SJSA1 (cell line): ENCODE measurements around the gene UBE2V1. TPM values are rescaled to one million over a fixed set of nuclear protein-coding genes. Genes with fewer than 3 reads are reported as not detected.

ENCODE experiments used
- DNase-seq, 2 experiments: peaks; one replicate each; pipeline ENCODE4 v3.0.0-alpha.2; 2015 to 2020; ENCODE audit warnings: low spot score in 2 of 2, low read depth in 1 of 2
- H3K27ac ChIP-seq: fragments of 250-450 bp; sonication (Bioruptor Pico); 2 replicates; pipeline ENCODE4 v1.5.1; 2020; ENCODE audit warnings: mild to moderate bottlenecking, moderate library complexity
- H3K27me3 ChIP-seq: fragments of 250-450 bp; sonication (Bioruptor Pico); replicated peaks from 2 replicates; pipeline ENCODE4 v1.5.1; 2020; ENCODE audit warnings: mild to moderate bottlenecking, moderate library complexity
- H3K36me3 ChIP-seq: fragments of 250-450 bp; sonication (Bioruptor Pico); 2 replicates; pipeline ENCODE4 v1.5.1; 2020; ENCODE audit warnings: mild to moderate bottlenecking
- H3K4me1 ChIP-seq: fragments of 250-450 bp; sonication (Bioruptor Pico); replicated peaks from 2 replicates; pipeline ENCODE4 v1.6.1; 2021; ENCODE audit warnings: mild to moderate bottlenecking
- H3K4me3 ChIP-seq: fragments of 250-450 bp; sonication (Bioruptor Pico); 2 replicates; pipeline ENCODE4 v1.5.1; 2020; ENCODE audit warnings: mild to moderate bottlenecking
- H3K9me3 ChIP-seq: fragments of 250-450 bp; sonication (Bioruptor Pico); replicated peaks from 2 replicates; pipeline ENCODE4 v1.5.1; 2020; ENCODE audit warnings: mild to moderate bottlenecking
- total RNA-seq: library from RNA; depleted of rRNA; stranded (reverse); fragments of >200 nt; shearing (Covaris generic); gene quantifications from 2 replicates; pipeline ENCODE4 v1.2.3, GENCODE V29; 2014; rRNA removed

The UBE2V1 gene
- total RNA-seq, 1 experiment from 2014 or later = 51.1 TPM

GRCh38 chr20:50040432-50041245 lies 72.3 kb downstream of the UBE2V1 start:
- no peaks in the 10 kb centered on the region for H3K9me3 ChIP-seq
- H3K4me1 ChIP-seq = peaks cover 15% of the 10 kb centered on the region
- H3K4me3 ChIP-seq = no peak overlapping the region
- no peak for DNase-seq
- H3K27me3 ChIP-seq = no peaks in the 10 kb centered on the region
- no peaks in the 10 kb centered on the region for H3K36me3 ChIP-seq
- H3K27ac ChIP-seq = no peak overlapping the region

GRCh38 chr20:50039706-50040431 lies 73.1 kb downstream of the UBE2V1 start:
- H3K4me3 ChIP-seq = no peak overlapping the region
- H3K4me1 ChIP-seq = peaks cover 16% of the 10 kb centered on the region
- no peaks in the 10 kb centered on the region for H3K36me3 ChIP-seq
- no peak for DNase-seq
- H3K27ac ChIP-seq = no peak overlapping the region
- H3K27me3 ChIP-seq = no peaks in the 10 kb centered on the region
- H3K9me3 ChIP-seq = no peaks in the 10 kb centered on the region

DNA sequence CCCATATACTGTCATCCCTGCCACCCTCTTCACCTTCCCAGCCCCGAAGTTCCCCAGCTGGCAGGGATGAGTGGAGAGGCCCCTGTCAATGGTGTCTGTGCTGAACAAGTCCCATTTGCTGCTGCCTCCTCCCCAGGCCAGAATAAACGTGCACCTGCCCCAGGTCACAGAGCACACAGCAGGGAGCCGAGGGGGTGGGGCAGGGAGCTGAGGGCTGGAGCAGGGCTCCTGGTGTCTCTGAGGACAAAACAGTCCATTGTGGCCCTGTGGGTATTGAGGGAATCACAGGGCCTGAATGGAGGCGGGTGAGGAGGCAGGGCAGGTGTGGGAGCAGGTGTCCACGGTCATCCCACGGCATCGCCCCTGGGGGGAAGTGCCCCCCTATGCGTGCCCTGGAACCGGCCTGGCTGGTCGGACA lies 74.4 kb downstream of the UBE2V1 start:
- DNase-seq = no peak
- Histone ChIP-seq H3K27ac (no peak overlapping the region), H3K27me3 (no peaks in the 10 kb centered on the region), H3K9me3 (no peaks in the 10 kb centered on the region), H3K4me1 (peaks cover 17% of the 10 kb centered on the region), H3K36me3 (no peaks in the 10 kb centered on the region), H3K4me3 (no peak overlapping the region)

DNA sequence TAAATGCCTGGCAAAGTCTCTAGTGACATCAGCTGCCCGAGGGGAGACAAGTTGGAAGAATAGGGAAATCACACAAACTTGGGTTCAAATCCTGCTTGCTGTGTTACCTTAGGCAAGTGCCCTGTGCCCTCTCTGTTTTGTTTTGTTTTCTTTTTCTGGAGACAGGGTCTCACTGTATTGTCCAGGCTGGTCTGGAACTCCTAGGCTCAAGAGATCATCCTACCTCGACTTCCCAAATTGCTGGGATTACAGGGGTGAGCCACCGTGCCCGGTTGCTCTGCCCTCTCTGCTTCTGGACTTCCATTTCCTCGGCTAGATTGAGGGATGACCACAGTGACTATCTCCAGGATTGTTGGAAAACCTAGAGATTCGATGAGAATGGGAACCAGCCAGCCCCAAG lies 74.8 kb downstream of the UBE2V1 start:
- Histone ChIP-seq H3K27me3 (no peaks in the 10 kb centered on the region), H3K4me3 (no peak overlapping the region), H3K4me1 (peaks cover 22% of the 10 kb centered on the region), H3K36me3 (no peaks in the 10 kb centered on the region), H3K27ac (no peak overlapping the region), H3K9me3 (no peaks in the 10 kb centered on the region)
- no peak for DNase-seq

- H3K27ac ChIP-seq = no peak overlapping the region
- no peak for DNase-seq
- no peaks in the 10 kb centered on the region for H3K9me3 ChIP-seq
- H3K36me3 ChIP-seq = no peaks in the 10 kb centered on the region
- H3K4me1 ChIP-seq = peaks cover 26% of the 10 kb centered on the region
- no peak overlapping the region for H3K4me3 ChIP-seq
- H3K27me3 ChIP-seq = no peaks in the 10 kb centered on the region
Observed at GRCh38 chr20:50037575-50037974, 75.4 kb downstream of the UBE2V1 start.

DNA sequence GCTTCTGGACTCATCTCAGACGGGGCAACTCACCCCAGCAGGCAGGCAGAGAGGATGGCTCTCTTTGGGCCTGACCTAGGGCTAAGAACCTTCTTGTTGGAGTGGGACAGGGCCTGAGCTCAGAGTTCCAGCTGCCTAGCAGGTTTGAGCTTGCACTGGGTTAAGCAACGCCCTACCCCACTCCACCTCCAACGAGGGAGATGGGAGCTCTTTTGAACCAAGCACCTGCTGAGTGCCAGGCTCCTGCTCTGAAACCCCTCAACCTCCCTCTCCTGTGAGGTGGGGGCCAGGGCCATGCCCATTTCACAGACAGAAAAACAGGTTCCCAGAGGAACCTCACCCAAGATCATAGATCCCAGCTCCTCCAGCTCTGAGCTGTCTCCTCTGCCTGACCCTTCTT lies 75.8 kb downstream of the UBE2V1 start:
- DNase-seq = no peak
- H3K27me3 ChIP-seq = no peaks in the 10 kb centered on the region
- H3K36me3 ChIP-seq = no peaks in the 10 kb centered on the region
- no peak overlapping the region for H3K4me3 ChIP-seq
- H3K4me1 ChIP-seq = peaks cover 26% of the 10 kb centered on the region
- no peak overlapping the region for H3K27ac ChIP-seq
- no peaks in the 10 kb centered on the region for H3K9me3 ChIP-seq

GRCh38 chr20:50036703-50037102 lies 76.2 kb downstream of the UBE2V1 start:
- no peaks in the 10 kb centered on the region for H3K36me3 ChIP-seq
- no peak for DNase-seq
- no peaks in the 10 kb centered on the region for H3K27me3 ChIP-seq
- H3K4me1 ChIP-seq = peaks cover 26% of the 10 kb centered on the region
- no peak overlapping the region for H3K27ac ChIP-seq
- no peaks in the 10 kb centered on the region for H3K9me3 ChIP-seq
- no peak overlapping the region for H3K4me3 ChIP-seq

- Histone ChIP-seq H3K9me3 (0 out of 2 replicates have a peak, but pooled peaks cover 2% of the 10 kb centered on the region), H3K27ac (peak overlapping the region; percentile 49), H3K27me3 (no peaks in the 10 kb centered on the region), H3K4me1 (peaks cover 41% of the 10 kb centered on the region), H3K36me3 (no peaks in the 10 kb centered on the region), H3K4me3 (no peak overlapping the region)
- no peak for DNase-seq
Observed at GRCh38 chr20:50034567-50035180, 78.3 kb downstream of the UBE2V1 start.

DNA sequence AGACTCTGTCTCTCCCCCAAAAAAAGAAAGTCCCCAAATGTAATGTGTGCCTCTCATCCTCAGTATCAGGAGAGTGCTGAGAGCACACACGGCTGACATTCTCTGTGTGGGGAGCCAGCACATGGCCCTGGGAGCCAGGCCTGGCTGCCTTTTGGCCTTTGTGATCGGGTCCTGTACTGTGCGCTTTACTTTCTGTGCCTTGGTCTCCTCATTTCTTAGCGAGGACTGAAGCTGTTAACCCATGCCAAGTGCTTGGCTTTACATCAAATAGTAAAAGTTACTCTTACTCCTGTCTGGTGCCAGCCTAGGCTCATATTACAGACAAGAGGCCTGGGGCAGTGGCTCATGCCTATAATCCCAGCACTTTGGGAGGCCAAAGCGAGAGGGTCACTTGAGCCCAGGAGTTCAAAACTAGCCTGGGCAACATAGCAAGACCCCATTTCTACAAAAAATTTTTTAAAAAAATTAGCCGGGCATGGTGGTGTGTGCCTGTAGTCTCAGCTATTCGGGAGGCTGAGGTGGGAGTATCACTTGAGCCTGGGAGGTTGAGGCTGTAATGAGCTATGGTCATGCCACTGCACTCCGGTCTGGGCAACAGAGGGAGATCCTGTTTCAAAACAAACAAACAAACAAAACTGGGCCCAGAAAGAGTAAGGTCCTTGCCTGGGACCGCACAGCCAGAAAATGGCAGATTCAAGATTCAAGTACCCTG lies 79.8 kb downstream of the UBE2V1 start:
- peak overlapping the region; percentile 49 for H3K27ac ChIP-seq
- peaks cover 56% of the 10 kb centered on the region for H3K4me1 ChIP-seq

More for the DNA sequence above, 79.8 kb downstream of the UBE2V1 start:
- no peak for DNase-seq
- no peak overlapping the region for H3K4me3 ChIP-seq
- H3K27me3 ChIP-seq = no peaks in the 10 kb centered on the region
- H3K9me3 ChIP-seq = 0 out of 2 replicates have a peak, but pooled peaks cover 5% of the 10 kb centered on the region
- no peaks in the 10 kb centered on the region for H3K36me3 ChIP-seq

Other genes starting within 250 kb of the UBE2V1 start
- 2.5 and 3.5 TPM in 2 replicates for gene SPATA2, start 197.6 kb downstream of the UBE2V1 start, total RNA-seq
- 168 and 175 TPM in 2 replicates for gene RNF114, start 176.8 kb downstream of the UBE2V1 start, total RNA-seq
- gene SNAI1, start 130.2 kb downstream of the UBE2V1 start, total RNA-seq = 11.4 and 24.2 TPM in 2 replicates
- 24.8 and 43.5 TPM in 2 replicates for gene PEDS1, start 40.6 kb upstream of the UBE2V1 start, total RNA-seq
- gene CEBPB, start 77.7 kb upstream of the UBE2V1 start, total RNA-seq = 29.3 and 30.8 TPM in 2 replicates